OCI-LY1 (cell line): ENCODE results near the gene IRAG1.

Source experiments
- H2AFZ ChIP-seq: fragments of 200-600 bp; sonication (generic), shearing (Covaris generic); 2 replicates; pipeline ENCODE4 v1.6.0; 2014; ENCODE audit warnings: antibody characterized with exemption, mild to moderate bottlenecking, low read length
- H3F3A ChIP-seq: fragments of 200-600 bp; sonication (generic), shearing (Covaris generic); 2 replicates; pipeline ENCODE4 v1.6.0; 2014; ENCODE audit warnings: mild to moderate bottlenecking, antibody characterized with exemption, low read length, moderate library complexity; ENCODE audit not compliant: insufficient read depth
- H3K27ac ChIP-seq: fragments of 200-600 bp; sonication (generic); 2 replicates; pipeline ENCODE4 v1.5.1; 2014; ENCODE audit warnings: low read length, mixed run types, mild to moderate bottlenecking, low read depth; ENCODE audit not compliant: poor library complexity, severe bottlenecking
- H3K27me3 ChIP-seq: fragments of 200-600 bp; sonication (generic); 2 replicates; pipeline ENCODE4 v1.6.0; 2014; ENCODE audit warnings: antibody characterized with exemption, mild to moderate bottlenecking, low read length, moderate library complexity; ENCODE audit not compliant: insufficient read depth
- H3K36me3 ChIP-seq: fragments of 200-600 bp; sonication (generic); 2 replicates; pipeline ENCODE4 v1.6.1; 2014; ENCODE audit warnings: mild to moderate bottlenecking, antibody characterized with exemption, low read length, moderate library complexity, mixed read lengths; ENCODE audit not compliant: insufficient read depth
- H3K4me1 ChIP-seq: fragments of 200-600 bp; sonication (generic); 2 replicates; pipeline ENCODE4 v1.5.1; 2014; ENCODE audit warnings: mild to moderate bottlenecking, low read length, moderate library complexity; ENCODE audit not compliant: insufficient read depth, severe bottlenecking
- H3K4me2 ChIP-seq: fragments of 200-600 bp; sonication (generic), shearing (Covaris generic); 2 replicates; pipeline ENCODE4 v1.6.1; 2014; ENCODE audit warnings: low read length
- H3K4me3 ChIP-seq: fragments of 200-600 bp; sonication (generic); 2 replicates; pipeline ENCODE4 v1.5.1; 2014; ENCODE audit warnings: low read length, low read depth, mild to moderate bottlenecking, mixed read lengths; ENCODE audit not compliant: poor library complexity, severe bottlenecking
- H3K79me2 ChIP-seq: fragments of 200-600 bp; shearing (Covaris generic); 2 replicates; pipeline ENCODE4 v1.6.1; 2016; ENCODE audit warnings: mixed run types, low read length, mixed read lengths; ENCODE audit not compliant: insufficient read depth
- H3K9ac ChIP-seq: fragments of 200-600 bp; sonication (generic), shearing (Covaris generic); 2 replicates; pipeline ENCODE4 v1.6.1; 2014; ENCODE audit warnings: mild to moderate bottlenecking, low read length, mixed read lengths
- H3K9me2 ChIP-seq: fragments of 200-600 bp; sonication (generic), shearing (Covaris generic); 2 replicates; pipeline ENCODE4 v1.6.1; 2014; ENCODE audit warnings: low read depth, mild to moderate bottlenecking, low read length, mixed read lengths
- H3K9me3 ChIP-seq: fragments of 200-600 bp; shearing (Covaris generic); 2 replicates; pipeline ENCODE4 v1.6.1; 2014; ENCODE audit warnings: low read length, mixed read lengths
- H4K20me1 ChIP-seq: fragments of 200-600 bp; sonication (generic), shearing (Covaris generic); 2 replicates; pipeline ENCODE4 v1.6.0; 2016; ENCODE audit warnings: mild to moderate bottlenecking, low read length; ENCODE audit not compliant: insufficient read depth
- CTCF ChIP-seq: fragments of 200-600 bp; sonication (generic), shearing (Covaris generic); IDR thresholded peaks from 2 replicates; pipeline ENCODE4 v1.5.1; 2017; ENCODE audit warnings: mild to moderate bottlenecking, antibody characterized with exemption, low read length, moderate library complexity, mixed read lengths
- EZH2 ChIP-seq: fragments of 200-600 bp; sonication (generic), shearing (Covaris generic); IDR thresholded peaks from 2 replicates; pipeline ENCODE4 v1.8.0; 2017; ENCODE audit warnings: borderline replicate concordance, mixed run types, mild to moderate bottlenecking, antibody characterized with exemption, low read length, moderate library complexity, mixed read lengths

The IRAG1 gene

DNA sequence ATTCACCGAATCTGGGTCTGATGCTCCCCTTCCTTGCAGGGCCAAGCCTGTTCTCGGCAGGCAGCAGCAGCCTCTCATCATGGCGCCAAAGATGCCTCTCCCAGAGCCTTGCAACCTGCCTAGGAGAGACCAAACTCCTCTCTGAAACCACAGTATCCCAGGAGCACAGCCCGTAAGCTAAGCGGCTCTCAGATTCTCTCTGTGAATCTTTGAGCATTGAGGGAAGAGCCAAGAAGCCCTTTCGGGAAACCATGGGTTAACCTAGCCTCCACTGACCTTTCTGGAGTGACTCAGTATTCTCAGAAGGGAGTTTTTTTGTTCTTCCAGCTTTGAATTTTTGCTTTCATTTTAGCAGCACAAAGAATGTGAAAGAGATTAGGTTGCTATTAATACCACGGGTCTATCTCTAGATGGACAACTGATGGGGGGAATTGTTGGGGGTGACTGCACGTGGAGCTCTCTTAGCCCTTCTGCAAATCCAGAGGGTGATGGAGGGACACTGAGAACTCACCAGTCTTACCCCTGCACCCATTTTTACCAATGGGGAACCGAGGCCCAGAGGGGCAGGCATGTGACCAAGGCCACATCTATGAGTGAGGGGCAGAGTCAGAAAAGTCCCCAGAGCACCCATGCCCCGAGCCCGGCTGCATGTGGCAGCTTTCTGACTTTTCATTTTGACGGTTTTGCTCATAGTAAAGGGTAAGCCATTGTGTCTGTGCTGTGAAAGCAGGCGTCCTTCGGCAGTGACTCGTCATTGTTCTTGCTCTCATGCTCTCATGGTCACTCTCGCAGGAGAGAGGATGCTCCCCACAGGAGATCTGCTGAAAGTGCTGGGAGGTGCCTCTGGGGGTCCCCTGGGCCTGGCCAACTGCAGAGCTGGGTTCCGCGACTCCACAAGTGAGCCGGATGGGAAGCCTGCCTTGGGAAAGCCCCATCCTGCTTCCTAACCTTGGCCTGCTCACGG lies 36.0 kb downstream of the IRAG1 start:
- H3K9ac ChIP-seq, result no peak overlapping the region
- no peaks in the 10 kb centered on the region for H4K20me1 ChIP-seq
- H3K36me3 ChIP-seq, result no peaks in the 10 kb centered on the region
- no peak overlapping the region for H3K4me3 ChIP-seq
- H3K4me2 ChIP-seq, result no peak overlapping the region
- H3K9me3 ChIP-seq, result no peaks in the 10 kb centered on the region
- no peaks in the 10 kb centered on the region for H3K9me2 ChIP-seq
- no peak overlapping the region for H2AFZ ChIP-seq
- no peak for TF ChIP-seq CTCF
- no peak for TF ChIP-seq EZH2
- H3K4me1 ChIP-seq, result no peaks in the 10 kb centered on the region
- H3K27ac ChIP-seq, result no peak overlapping the region
- no peaks in the 10 kb centered on the region for H3K79me2 ChIP-seq
- H3K27me3 ChIP-seq, result 0 out of 2 replicates have a peak, but pooled peaks cover 6% of the 10 kb centered on the region
- no peaks in the 10 kb centered on the region for H3F3A ChIP-seq

GRCh38 chr11:10655943-10656576 lies 37.5 kb downstream of the IRAG1 start:
- H2AFZ ChIP-seq, result no peak overlapping the region
- no peaks in the 10 kb centered on the region for H3K9me3 ChIP-seq
- H3K79me2 ChIP-seq, result no peaks in the 10 kb centered on the region
- TF ChIP-seq CTCF (no peak), EZH2 (no peak)
- no peak overlapping the region for H3K27ac ChIP-seq
- H3K4me1 ChIP-seq, result no peaks in the 10 kb centered on the region
- 0 out of 2 replicates have a peak, but pooled peaks cover 3% of the 10 kb centered on the region for H3K27me3 ChIP-seq
- H3K9me2 ChIP-seq, result no peaks in the 10 kb centered on the region
- H3K9ac ChIP-seq, result no peak overlapping the region
- H3K36me3 ChIP-seq, result no peaks in the 10 kb centered on the region
- H3K4me2 ChIP-seq, result no peak overlapping the region
- no peak overlapping the region for H3K4me3 ChIP-seq
- no peaks in the 10 kb centered on the region for H4K20me1 ChIP-seq
- H3F3A ChIP-seq, result no peaks in the 10 kb centered on the region

- no peaks in the 10 kb centered on the region for H3K9me3 ChIP-seq
- H4K20me1 ChIP-seq, result no peaks in the 10 kb centered on the region
- H3K4me1 ChIP-seq, result no peaks in the 10 kb centered on the region
- H3K27me3 ChIP-seq, result 0 out of 2 replicates have a peak, but pooled peaks cover 3% of the 10 kb centered on the region
- TF ChIP-seq EZH2 (no peak), CTCF (no peak)
- H2AFZ ChIP-seq, result no peak overlapping the region
- no peaks in the 10 kb centered on the region for H3K9me2 ChIP-seq
- H3K79me2 ChIP-seq, result no peaks in the 10 kb centered on the region
- H3K9ac ChIP-seq, result no peak overlapping the region
- no peaks in the 10 kb centered on the region for H3F3A ChIP-seq
- no peak overlapping the region for H3K4me3 ChIP-seq
- no peak overlapping the region for H3K4me2 ChIP-seq
- H3K27ac ChIP-seq, result no peak overlapping the region
- H3K36me3 ChIP-seq, result no peaks in the 10 kb centered on the region
Observed at GRCh38 chr11:10655227-10655626, 38.3 kb downstream of the IRAG1 start.
